HFF-Myc (cell line): ENCODE measurements around the gene ZNF350.
"Not testable (repeated sequence)": the region's sequence is repeated elsewhere in the genome, so short reads cannot be mapped to it uniquely, and the experiment has no call there.

Experiments used
- DNase-seq: peaks from one replicate; pipeline ENCODE4 v3.0.0-alpha.2; 2011; ENCODE audit warnings: low read depth; ENCODE audit errors: extremely low read depth
- H3K4me3 ChIP-seq: replicated peaks from 2 replicates; pipeline ENCODE4 v1.5.1; 2011; ENCODE audit warnings: low read depth, mild to moderate bottlenecking, control low read depth, low read length
- TF ChIP-seq, protein P1 (sequence below): IDR thresholded peaks from 2 replicates; pipeline ENCODE4 v1.5.1; 2012; ENCODE audit warnings: mild to moderate bottlenecking, low read depth, low read length, control low read depth; ENCODE audit errors: missing control alignments

ZNF350 gene

DNA sequence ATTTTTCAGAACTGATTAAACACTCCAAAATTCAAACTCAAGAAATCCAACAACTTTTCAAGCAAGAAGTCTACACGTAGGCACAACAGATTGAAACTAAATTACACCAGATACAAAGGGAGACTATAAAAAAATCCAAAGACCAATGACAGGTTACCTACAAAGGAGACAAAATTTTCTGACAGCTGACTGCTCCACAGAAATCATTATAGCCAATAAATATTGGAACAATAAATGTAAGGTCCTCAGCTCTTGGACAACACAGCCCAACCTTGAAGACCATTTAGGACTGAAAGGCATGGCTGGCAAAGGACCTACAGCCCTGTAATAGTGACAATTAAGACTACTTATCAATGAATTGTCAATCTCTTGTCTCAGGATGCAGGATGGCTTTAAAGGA, 15.9 kb downstream of the ZNF350 start:
- H3K4me3 ChIP-seq: no peak overlapping the region
- no peak for DNase-seq
- TF ChIP-seq, protein P1, sequence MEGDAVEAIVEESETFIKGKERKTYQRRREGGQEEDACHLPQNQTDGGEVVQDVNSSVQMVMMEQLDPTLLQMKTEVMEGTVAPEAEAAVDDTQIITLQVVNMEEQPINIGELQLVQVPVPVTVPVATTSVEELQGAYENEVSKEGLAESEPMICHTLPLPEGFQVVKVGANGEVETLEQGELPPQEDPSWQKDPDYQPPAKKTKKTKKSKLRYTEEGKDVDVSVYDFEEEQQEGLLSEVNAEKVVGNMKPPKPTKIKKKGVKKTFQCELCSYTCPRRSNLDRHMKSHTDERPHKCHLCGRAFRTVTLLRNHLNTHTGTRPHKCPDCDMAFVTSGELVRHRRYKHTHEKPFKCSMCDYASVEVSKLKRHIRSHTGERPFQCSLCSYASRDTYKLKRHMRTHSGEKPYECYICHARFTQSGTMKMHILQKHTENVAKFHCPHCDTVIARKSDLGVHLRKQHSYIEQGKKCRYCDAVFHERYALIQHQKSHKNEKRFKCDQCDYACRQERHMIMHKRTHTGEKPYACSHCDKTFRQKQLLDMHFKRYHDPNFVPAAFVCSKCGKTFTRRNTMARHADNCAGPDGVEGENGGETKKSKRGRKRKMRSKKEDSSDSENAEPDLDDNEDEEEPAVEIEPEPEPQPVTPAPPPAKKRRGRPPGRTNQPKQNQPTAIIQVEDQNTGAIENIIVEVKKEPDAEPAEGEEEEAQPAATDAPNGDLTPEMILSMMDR: no peak

GRCh38 chr19:51965583-51965982, 21.1 kb downstream of the ZNF350 start:
- no peak for DNase-seq
- TF ChIP-seq, protein P1: no peak
- no peak overlapping the region for H3K4me3 ChIP-seq

DNA sequence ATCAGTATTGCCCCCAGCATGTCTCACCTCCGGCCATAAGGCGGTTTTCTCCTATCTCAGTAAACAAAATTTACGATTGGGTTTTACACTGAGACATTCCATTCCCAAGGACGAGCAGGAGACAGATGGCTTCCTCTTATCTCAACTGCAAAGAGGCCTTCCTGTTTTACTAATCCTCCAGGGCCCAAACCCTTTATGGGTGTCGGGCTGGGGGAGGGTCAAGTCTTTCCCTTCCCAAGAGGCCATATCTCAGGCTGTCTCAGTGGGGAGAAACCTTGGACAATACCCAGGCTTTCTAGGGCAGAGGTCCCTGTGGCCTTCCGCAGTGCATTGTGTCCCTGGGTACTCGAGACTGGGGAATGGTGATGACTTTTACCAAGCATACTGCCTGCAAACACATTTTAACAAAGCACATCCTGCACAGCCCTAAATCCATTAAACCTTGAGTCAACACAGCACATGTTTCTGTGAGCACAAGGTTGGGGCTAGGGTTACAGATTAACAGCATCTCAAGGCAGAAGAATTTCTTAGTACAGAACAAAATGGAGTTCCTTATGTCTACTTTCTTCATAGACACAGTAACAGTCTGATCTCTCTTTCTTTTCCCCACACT, 25.9 kb downstream of the ZNF350 start:
- H3K4me3 ChIP-seq, DNase-seq: not testable (repeated sequence)

DNA sequence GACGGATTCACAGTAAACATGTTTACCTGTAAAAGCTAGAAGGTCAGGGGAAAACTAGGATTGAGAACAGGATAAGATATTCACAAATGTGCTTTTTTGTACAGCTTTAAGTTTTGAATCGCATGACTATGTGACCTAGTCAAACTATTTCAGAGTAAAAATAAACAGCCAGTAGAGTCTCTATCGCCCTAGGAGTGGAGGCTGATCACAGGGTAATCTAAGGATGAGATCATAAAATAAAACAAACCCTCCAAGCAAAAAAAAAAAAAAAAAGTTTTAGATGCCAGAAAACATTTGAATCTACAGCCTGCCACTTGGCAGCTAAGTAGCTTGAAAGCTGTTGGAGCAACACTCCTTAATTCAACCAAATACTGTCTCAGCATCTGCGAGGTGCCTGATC, 26.8 kb downstream of the ZNF350 start:
- TF ChIP-seq, protein P1: no peak
- DNase-seq: no peak
- no peak overlapping the region for H3K4me3 ChIP-seq

GRCh38 chr19:51957846-51958245, 28.8 kb downstream of the ZNF350 start:
- H3K4me3 ChIP-seq, DNase-seq: not testable (repeated sequence)

DNA sequence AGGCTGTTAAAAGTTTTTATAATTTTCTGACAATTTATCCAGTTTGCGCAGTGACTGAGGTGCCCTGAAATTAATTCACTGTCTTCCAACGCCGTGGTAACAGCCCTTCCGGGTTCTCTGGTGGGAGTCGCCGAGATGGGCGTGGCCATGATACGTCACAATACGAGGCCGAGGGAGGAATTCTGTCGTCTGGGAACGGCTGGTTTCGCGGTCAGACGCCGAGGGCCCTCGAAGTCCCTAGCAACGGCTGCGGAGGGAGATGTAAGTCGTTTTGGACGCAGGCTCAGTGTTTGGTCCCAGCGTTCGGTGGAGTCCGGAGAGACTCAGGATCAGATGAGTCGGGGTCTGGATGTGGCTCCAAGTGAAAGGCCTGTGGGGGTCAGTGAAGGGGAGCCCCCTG, 37.7 kb downstream of the ZNF350 start:
- no peak overlapping the region for H3K4me3 ChIP-seq
- DNase-seq: no peak
- TF ChIP-seq, protein P1: no peak

GRCh38 chr19:51946602-51947001, 40.0 kb downstream of the ZNF350 start:
- H3K4me3 ChIP-seq: no peak overlapping the region
- TF ChIP-seq, protein P1: no peak

GRCh38 chr19:51944798-51945552, 41.7 kb downstream of the ZNF350 start:
- H3K4me3 ChIP-seq: no peak overlapping the region
- no peak for DNase-seq
- TF ChIP-seq, protein P1: no peak

More at GRCh38 chr19:51946602-51947001, 40.0 kb downstream of the ZNF350 start:
- DNase-seq: no peak
